Epidermal melanocyte (primary cell): ENCODE measurements around the gene HTT.
"Not testable (repeated sequence)": the region's sequence is repeated elsewhere in the genome, so short reads cannot be mapped to it uniquely, and the experiment has no call there.

Experiments
- DNase-seq: peaks from one replicate; pipeline ENCODE4 v3.0.0; 2011; ENCODE audit warnings: low spot score; ENCODE audit not compliant: insufficient read length

HTT gene

DNA sequence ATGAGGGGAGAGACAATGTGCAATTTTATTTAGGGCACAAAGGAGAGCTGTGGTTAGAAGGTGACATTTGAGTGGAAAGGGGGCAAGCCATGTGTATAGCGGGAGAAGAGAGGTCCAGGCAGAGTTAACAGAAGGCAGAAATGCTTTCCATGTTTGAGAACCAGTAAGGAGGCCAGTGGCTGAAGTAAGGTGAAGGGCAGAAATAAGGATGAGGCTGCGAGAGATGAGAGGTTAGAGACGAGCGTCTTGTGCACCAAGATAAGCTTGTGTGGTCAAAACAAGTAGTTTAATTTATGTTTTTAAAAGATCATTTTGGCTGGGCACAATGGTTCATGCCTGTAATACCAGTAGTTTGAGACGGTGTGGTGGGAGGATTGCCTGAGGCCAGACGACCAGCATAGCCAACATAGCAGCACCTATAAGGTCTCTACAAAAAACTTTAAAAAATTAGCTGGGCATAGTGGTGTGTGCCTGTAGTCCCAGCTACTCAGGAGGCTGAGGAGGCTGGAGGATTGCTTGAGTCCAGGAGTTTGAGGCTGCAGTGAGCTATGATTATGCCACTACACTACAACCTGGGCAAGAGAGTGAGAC, 8.5 kb downstream of the HTT start:
- no peak for DNase-seq

DNA sequence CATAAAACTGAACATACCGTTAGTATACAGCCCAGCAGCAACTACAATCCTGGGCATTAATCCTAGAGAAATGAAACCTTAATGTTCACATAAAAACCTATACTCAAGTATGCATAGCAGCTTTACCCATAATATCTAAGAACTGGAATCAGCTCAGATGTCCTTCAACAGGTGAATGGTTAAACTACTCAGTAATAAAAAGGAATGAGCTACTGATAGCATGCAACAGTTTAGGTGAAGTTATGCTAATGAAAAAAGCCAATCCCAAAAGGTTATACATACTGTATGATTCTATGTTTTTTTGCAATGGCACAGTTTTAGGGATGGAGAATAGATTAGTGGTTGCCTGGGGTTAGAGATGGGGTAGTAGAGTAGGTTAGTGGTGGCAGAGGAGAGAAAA, 9.3 kb downstream of the HTT start:
- DNase-seq: no peak

DNA sequence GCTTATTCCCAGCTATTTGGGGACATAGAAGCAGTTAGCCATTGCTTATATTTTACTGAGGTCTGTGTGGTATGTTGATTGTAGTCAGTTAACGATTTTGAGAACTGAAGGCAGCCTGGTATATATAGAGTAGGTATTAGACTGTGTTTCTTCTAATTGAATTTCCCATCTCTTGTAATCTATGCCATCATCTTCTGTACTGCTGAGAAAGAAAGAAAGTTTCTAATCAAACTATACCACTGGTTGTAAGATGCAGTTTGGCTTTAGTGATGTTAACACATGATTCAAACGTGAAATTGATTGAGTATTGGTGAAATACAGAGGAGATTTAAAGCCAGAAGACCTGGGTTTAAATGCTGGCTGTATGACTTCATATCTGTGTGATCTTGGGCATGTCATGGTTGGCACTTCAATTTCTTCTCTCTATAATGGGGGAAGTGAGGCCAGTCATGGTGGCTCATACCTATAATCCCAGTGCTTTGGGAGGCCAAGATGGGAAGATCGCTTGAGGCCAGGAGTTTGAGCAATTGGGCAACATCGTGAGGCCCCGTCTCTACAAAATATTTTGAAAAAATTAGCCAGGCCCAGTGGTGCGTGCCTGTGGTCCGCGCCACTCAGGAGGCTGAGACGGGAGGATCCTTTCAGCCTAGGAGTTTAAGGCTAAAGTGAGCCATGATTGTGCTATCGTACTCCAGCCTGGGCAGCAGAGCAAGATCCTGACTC, 11.6 kb downstream of the HTT start:
- no peak for DNase-seq

DNA sequence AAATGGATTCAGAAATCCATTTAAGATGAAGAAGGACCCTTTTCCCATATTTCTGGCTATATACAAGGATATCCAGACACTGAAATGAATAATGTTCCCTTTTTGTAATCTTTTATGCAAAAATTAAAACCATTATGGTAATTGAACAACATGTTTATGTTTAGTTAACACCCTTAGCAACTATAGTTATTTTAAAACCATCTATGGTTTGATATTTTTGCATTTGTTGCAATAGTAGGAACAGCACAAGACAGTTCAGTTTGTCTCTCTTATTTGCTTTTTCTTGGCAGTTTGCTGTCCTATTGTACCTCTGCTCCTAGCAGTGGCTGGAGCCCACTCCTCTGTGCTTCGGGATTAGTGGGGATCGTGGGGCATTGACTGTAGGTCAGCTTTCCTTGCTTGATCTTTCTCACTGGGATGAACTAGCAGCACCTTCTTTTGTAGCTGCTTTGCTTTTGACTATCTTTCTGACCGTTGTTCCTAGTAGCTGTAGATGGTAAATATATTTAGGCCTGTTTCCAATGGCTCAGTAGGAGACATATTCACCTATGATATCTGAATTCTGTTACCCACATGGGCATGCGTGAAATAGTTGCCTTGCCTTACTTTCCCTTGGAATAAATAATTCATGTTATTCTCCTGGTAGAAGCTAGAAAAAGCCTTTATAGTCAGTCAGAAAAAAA, 12.8 kb downstream of the HTT start:
- DNase-seq: no peak

DNA sequence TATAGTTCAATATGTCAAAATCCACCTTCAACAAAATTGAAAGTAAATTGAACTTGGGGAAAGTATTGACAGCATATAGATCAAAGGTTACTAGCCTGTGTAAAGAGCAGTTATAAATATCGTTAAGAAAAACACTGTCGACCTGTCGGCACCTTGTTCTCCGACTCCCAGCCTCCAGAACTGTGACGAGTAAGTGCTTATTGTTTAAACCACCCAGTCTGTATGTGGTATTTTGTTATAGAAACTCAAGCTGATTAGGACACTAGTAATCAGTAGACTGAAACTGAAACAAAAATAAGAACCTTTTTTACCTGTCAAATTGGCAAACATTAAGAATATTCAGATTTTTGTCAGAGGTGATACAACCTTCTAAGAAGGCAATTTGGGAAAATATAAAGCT, 17.0 kb downstream of the HTT start:
- DNase-seq: no peak

DNA sequence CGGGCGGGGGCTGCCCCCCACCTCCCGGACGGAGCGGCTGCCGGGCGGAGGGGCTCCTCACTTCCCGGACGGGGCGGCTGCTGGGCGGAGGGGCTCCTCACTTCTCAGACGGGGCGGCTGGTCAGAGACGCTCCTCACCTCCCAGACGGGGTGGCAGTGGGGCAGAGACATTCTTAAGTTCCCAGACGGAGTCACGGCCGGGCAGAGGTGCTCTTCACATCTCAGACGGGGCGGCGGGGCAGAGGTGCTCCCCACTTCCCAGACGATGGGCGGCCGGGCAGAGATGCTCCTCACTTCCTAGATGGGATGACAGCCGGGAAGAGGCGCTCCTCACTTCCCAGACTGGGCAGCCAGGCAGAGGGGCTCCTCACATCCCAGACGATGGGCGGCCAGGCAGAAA, 20.2 kb downstream of the HTT start:
- not testable (repeated sequence) for DNase-seq

DNA sequence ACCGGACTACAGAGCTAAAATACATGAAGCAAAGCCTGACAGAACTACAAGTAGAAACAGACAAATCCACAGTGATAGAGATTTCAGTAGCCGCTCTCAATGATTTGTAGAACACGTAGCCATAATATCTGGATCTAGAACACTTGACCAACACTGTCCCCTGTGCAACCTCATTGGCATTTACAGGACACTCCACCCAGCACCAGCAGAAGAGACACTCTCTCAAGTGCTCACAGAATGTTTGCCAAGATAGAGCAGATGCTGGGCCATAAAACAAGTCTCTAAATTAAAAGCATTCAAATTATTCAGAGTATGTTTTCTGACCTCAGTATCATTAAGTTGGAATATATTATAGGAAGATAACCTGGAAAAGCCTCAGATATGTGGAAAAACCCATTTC, 21.7 kb downstream of the HTT start:
- no peak for DNase-seq

DNA sequence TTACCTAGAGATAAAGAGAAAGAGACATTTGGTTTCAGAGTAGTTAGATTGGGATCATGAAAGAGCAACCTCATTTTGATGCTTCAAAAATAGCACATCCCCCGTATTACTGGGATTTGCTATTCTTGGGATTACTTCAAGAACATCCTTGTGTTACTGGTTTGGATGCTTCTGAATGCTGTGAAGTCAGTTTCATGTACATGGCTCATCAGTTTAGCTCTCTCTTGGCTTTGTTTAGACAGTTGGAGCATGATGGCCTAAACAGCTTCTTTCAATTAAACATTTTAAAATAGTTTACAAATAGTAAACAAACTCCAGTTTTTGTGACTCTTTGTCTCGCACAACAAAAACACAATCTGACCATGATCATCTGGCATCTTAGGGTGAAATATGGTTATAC, 23.9 kb downstream of the HTT start:
- peak; percentile 77 for DNase-seq

DNA sequence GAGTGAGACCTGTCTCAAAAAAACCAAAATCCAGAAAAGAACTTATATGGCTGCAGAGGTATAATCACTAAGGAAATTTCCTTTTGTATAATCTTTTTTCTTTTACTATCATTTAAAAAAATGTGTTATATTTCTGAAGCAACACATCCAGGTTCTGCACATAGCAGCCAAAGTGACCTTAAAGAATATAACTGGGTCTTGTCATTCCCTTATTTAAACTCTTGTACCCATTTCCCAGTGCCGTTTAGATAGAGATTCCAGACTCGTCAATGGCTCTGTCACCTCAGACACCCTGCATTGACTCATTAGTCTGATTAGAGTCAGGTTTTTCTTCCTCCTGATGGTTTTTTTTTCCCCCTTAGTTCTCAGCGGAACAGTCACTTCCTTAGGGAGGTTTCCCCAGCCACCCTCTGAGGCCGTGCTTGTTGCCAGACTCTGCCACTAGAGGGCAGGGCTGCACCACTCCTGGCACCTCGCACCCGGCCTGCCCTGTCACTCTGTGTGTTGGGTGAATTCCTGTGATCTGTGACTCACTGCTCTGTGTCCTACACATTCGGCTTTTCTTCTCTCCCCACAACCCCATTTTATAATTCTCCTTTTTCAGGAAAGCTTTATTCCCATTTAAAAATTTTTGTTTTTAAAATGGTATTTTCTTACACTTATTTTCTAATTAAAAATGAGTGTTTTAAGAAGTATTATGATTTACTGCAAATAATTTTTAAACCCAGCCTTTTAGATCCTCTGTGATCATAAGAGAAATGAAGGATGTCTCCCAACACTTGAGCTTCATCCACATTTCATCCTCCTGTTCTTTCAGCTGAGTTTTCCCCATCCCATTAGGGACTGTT, 32.1 kb downstream of the HTT start:
- peak; percentile 92 for DNase-seq

DNA sequence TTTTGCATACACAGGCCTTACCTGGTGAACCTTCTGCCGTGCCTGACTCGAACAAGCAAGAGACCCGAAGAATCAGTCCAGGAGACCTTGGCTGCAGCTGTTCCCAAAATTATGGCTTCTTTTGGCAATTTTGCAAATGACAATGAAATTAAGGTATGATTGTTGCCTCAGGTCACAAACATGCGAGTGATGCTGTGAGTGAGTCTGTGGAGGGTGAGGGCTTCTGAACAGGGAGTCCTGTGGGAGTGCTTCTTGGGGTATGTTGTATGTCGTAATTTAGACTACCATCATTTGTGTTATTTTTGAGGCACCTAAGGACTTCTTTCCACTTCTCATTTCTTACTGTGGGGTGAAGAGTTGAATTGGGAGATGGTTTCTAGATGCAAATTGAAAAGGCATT, 32.8 kb downstream of the HTT start:
- DNase-seq: no peak

DNA sequence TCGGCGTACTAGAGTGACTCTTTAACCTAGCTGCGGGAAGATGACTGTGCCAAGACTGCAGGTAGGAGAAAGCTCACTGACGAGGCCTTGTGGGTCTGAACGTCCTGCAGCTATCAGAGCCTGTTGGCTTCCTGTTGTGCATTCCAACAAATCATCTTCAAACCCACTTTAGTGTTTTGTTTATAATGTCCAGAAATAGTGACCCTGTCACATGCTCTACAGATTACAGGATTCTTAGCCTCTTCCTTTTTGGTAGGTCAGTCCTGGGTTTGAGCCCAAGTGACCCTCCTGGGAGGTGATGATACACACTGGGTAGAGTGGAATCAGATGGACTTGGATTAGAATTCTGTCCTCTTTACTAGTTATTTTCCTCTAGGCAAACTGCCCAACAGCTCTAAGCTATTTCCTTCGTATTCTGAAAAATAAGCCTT, 33.2 kb downstream of the HTT start:
- DNase-seq: no peak

DNA sequence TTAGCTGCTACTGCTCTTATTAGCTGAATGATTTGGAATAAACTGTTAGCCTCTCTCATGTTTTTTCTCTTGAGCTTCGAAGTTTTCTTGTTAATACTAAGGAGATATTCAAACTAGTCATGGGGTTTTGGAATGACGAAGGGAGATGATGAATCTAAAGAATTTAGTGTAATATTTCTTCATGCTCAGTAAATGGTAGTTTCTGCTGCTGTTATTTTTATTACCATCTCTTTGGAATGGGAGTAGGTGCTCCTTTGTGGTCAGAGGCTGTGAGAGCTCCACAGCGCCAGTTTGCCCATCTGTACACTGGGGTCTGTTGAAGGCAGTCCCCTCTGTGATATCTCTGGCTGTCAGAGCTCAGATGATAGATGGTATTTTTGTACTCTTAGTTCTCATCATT, 33.7 kb downstream of the HTT start:
- DNase-seq: no peak

DNA sequence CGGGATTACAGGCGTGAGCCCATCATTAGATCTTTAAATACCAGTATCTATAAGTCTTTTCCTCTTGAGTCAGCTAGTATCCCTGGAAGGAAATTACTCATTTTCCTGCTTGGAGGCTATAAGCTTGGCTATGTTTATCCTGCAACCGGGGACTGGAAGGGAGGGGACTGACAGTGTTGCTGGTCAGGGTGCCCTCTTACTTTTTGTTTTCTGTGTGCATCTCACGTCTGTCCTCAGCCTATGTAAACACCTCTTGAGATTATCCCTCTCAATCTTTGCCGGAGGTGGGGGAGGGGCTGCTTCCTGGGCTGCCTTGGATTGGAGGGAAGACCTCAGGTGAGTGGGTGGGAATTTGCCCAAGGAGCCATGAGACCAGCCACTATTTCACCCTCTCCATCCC, 37.0 kb downstream of the HTT start:
- DNase-seq: no peak

DNA sequence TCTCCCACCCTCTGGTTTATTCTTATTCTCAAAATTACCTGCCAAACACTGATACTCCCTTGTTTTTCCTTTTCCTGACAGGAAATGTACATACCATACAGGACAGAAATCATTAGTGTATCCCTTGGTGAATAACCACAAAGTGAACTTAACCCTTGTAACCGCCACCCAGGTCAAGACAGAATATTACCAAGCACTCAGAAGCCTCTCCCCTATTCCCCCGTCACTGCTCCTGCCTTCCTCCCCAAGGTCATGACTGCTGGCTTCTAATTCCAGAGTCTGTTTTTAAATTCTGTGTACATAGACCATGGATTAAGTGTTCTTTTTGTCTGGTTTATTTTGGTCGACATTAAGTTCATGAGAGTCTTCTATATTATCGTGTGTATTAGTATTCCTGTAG, 37.7 kb downstream of the HTT start:
- no peak for DNase-seq

DNA sequence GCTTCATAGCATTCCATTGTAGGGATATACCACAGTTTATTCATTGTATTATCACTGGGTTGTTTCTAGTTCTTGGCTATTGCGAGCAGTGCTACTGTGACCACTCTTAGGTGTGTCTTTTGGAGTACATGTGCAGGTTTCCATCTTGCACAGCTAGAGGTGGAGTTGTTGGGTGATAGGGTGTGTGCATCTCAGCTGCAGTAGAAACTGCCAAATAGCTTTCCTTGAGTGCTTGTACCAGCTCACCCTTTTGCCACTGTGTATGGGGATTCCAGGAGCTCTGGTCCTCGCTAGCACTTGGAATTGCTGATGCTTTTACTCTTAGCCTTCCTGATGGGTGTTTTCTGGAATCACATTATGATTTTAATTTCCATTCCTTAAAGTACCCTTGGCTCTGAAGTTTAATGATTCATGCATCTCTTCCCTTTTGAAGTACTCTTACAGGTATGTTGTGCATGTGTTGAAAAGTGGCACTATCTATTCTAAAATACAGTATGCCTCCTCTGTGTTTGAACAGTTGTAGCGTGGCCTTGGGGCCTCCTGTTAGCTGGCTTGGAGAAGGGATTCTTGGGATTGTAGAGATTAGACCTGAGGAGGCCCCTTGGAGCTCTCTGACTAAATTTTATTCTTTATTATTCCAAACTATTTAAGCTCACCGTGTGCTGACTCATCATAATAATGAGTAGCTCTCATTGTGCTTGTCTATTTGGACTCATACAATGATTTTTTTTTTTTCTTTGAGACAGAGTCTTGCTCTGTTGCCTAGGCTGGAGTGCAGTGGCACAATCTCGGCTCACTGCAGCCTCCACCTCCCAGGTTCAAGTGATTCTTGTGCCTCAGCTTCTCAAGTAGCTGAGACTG, 38.4 kb downstream of the HTT start:
- no peak for DNase-seq

DNA sequence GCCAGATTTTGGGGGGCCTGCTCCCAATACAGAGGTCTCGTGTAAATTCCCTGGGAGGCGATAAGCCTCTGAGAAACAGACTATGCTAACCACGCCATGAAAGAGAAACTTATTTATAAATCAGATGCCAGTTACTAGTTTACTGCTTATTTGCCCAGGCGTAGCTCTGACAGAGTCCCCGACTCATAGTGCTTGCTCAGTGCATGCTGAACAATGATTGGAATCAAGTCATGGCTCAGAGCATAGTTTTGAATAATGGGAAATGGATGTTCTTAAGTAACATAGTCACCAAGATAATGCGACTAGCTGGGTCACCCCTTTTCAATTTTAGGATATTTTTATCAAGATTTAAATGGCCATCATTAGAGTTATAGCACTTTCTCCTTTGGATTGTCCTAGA, 39.9 kb downstream of the HTT start:
- DNase-seq: no peak

DNA sequence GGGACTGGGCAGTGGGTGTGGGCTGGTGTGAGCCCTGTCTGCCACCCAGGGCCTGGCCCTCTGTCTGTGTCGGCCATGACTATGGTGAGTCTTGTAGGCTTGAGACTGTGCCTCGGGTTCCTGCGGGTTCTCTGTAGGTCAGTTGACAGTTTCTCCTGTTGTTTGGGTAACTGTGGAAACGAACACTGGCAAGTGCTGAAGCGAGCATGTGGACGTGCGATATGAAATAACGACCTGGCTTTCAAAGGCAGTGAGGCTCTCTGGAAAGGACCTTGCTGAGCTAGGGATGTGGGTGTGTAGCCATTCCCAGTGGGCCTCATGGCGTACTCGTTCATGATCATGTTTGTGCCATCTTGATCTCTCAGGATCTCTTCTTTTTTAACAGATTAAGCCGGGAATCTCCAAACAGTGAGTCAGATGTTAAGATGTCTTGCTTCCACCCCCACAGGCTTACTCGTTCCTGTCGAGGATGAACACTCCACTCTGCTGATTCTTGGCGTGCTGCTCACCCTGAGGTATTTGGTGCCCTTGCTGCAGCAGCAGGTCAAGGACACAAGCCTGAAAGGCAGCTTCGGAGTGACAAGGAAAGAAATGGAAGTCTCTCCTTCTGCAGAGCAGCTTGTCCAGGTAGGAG, 41.3 kb downstream of the HTT start:
- no peak for DNase-seq

DNA sequence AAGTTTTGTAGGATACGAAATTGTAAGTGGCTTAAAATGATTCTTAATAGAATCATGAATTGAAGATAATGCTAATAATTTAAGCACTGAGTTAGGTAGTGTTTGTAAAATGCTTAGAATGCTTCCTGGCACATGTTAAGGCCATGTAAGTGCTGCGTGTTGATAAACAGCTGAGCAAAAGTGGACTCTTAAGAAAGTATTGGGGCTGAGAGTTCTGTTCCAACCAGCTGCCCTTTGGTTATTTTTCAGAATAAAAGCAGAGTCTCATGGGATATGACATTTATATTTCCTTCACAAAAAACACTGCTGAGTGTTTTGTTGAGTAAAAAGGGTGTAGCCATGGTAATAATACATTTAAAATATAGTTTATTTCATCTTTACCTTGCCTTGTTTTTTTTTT, 42.5 kb downstream of the HTT start:
- no peak for DNase-seq

DNA sequence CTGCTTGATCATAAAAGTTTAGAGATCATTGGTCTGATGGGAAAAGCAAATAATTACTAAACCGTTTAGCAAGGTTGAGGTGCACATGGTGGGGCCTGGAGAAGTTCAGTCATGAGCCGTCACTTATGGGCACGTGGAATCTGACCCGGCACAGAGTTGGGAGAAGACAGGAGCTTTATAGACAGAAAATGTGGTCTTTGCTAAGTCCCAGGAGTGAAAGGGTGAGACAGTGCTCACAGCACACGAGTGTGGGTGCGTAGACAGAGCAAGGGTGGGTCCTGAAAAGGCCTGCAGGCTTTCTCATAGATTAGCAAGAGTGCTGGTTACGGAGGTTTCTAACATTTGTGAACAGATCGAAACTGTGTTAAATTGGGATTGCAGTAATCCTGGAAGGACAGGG, 43.8 kb downstream of the HTT start:
- no peak for DNase-seq

DNA sequence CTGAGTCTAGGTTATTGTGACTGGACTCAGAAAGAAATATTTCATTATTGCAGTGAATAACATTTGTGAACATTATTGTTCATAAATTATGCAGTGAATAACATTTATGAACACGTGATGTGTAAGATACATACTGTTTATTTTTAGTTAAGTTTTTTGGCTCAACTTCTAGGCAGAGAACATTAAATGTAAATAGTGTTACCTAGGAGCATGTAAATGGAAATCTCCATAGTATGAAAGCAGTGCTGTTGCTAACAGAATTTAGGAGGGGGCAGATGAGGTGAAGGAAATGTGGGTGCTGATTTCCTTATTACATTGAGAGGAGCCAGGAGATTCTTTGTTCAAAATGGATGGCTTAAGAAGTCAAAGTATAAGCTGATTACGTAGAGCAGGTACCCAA, 45.0 kb downstream of the HTT start:
- DNase-seq: no peak

DNA sequence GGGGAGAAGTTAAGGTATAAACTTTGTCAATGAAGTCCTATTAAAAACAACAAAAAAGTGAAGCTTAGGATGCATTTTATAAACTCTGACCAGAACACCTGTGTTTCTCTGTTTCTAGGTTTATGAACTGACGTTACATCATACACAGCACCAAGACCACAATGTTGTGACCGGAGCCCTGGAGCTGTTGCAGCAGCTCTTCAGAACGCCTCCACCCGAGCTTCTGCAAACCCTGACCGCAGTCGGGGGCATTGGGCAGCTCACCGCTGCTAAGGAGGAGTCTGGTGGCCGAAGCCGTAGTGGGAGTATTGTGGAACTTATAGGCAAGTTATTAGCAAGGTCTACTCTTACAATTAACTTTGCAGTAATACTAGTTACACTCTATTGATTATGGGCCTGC, 46.6 kb downstream of the HTT start:
- DNase-seq: no peak
